ENCODE measurements around the gene DUSP22. TPM values are rescaled to one million over a fixed set of nuclear protein-coding genes. Genes with fewer than 3 reads are reported as not detected.

The DUSP22 gene
- total and polyA plus RNA-seq, 2 experiments from 2014 or later: 24.2 to 26.3 TPM

DNA sequence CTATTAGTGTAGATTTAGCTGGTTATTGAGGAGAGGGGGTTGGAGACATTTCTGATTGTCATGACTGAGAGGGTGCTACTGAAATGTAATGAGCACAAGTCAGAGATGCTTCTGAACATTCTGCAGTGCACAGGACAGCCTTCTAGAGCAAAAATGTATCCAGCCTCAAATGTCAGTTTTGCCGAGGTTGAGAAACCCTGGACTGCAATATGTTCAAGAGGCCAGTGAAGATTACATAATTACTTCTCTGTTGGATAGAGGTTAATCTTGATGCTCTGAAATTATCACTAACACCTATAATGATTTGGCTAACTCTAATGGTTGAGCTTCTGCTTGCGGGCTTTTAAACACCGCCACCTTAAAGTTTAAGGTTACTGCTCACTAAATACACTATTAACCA, 3.4 kb upstream of the DUSP22 start:
- Histone ChIP-seq H3K36me3 (replicated peaks; ENCODE audit: insufficient read depth, low read depth) (no peaks in the 10 kb centered on the region), H2AFZ (no peak overlapping the region), H3K27me3 (no peaks in the 10 kb centered on the region), H3K9me3 (ENCODE audit: low read depth) (no peaks in the 10 kb centered on the region), H3K27ac (no peak overlapping the region), H4K20me1 (ENCODE audit: insufficient read depth, poor library complexity, severe bottlenecking) (no peaks in the 10 kb centered on the region), H3K79me2 (peaks cover 2% of the 10 kb centered on the region), H3K4me2 (no peak overlapping the region), H3K4me3 (no peak overlapping the region), H3K4me1 (ENCODE audit: insufficient read depth) (no peaks in the 10 kb centered on the region), H3K9me2 (replicated peaks; ENCODE audit: insufficient read depth) (no peaks in the 10 kb centered on the region)
- WGBS (ENCODE audit: low lambda C conversion rate, missing lambda C conversion rate): 83% methylated on average over 3 of the region's 3 CpGs
- TF ChIP-seq, protein P1, sequence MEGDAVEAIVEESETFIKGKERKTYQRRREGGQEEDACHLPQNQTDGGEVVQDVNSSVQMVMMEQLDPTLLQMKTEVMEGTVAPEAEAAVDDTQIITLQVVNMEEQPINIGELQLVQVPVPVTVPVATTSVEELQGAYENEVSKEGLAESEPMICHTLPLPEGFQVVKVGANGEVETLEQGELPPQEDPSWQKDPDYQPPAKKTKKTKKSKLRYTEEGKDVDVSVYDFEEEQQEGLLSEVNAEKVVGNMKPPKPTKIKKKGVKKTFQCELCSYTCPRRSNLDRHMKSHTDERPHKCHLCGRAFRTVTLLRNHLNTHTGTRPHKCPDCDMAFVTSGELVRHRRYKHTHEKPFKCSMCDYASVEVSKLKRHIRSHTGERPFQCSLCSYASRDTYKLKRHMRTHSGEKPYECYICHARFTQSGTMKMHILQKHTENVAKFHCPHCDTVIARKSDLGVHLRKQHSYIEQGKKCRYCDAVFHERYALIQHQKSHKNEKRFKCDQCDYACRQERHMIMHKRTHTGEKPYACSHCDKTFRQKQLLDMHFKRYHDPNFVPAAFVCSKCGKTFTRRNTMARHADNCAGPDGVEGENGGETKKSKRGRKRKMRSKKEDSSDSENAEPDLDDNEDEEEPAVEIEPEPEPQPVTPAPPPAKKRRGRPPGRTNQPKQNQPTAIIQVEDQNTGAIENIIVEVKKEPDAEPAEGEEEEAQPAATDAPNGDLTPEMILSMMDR (IDR thresholded peaks at IDR 0.05; ENCODE audit: poor library complexity): no peak
- TF ChIP-seq EZH2 (IDR thresholded peaks at IDR 0.05; ENCODE audit: borderline replicate concordance) (no peak), EZH2phosphoT487 (IDR thresholded peaks at IDR 0.05; ENCODE audit: low read depth, severe bottlenecking, unreplicated experiment) (no peak)
- no peak for DNase-seq (ENCODE audit: low spot score)

DNA sequence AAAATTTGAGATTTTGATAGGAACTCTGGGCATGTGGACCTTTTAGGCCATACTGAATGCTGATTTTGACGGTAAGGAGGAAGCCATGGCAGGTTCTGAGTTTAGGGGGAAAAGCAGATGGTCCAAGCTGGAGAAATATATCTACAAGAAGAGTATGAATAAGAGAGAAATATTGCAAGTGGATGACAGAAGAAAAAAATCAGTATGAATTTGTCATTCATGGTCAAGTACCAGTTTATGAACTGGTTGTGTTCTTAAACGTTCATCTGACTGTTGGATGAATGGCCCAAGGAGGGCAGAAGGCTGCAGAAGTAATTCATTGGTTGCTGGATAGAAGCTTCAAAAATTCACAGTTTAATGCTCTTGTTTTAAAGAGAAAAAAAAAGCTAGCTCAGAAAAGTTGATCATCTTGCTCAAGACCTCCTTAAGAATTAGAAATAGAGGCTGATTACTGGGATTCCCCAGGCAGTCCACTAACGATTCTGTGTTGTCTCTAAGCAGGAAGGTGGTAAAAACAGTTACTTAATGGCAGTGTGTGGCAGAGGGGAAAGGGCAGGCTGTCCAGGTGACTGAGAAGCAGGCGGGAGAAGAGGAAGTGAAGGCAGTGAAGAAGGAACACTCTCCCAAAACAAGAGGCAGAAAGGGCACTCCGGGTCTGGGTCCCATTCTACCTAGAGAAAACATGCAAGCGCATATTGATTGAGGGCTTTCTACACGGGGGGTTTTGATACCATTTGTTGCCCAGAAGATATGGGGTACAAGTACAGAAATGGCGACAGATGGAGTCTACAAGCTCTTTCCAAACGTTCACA, 2.0 kb upstream of the DUSP22 start:
- WGBS (ENCODE audit: low lambda C conversion rate, missing lambda C conversion rate): 75% methylated on average over 9 of the region's 9 CpGs
- H3K27me3 ChIP-seq: no peaks in the 10 kb centered on the region
- H3K9me2 ChIP-seq (replicated peaks; ENCODE audit: insufficient read depth): no peaks in the 10 kb centered on the region
- no peak for TF ChIP-seq EZH2phosphoT487 (IDR thresholded peaks at IDR 0.05; ENCODE audit: low read depth, severe bottlenecking, unreplicated experiment)
- TF ChIP-seq, protein P1 (IDR thresholded peaks at IDR 0.05; ENCODE audit: poor library complexity): no peak
- TF ChIP-seq EZH2 (IDR thresholded peaks at IDR 0.05; ENCODE audit: borderline replicate concordance): no peak
- no peak overlapping the region for H3K27ac ChIP-seq
- H3K4me1 ChIP-seq (ENCODE audit: insufficient read depth): no peaks in the 10 kb centered on the region
- peaks cover 16% of the 10 kb centered on the region for H3K79me2 ChIP-seq
- DNase-seq (ENCODE audit: low spot score): no peak
- no peak overlapping the region for H3K4me2 ChIP-seq
- H2AFZ ChIP-seq: no peak overlapping the region
- H3K4me3 ChIP-seq: no peak overlapping the region
- H3K36me3 ChIP-seq (replicated peaks; ENCODE audit: insufficient read depth, low read depth): no peaks in the 10 kb centered on the region
- H4K20me1 ChIP-seq (ENCODE audit: insufficient read depth, poor library complexity, severe bottlenecking): no peaks in the 10 kb centered on the region
- no peaks in the 10 kb centered on the region for H3K9me3 ChIP-seq (ENCODE audit: low read depth)

DNA sequence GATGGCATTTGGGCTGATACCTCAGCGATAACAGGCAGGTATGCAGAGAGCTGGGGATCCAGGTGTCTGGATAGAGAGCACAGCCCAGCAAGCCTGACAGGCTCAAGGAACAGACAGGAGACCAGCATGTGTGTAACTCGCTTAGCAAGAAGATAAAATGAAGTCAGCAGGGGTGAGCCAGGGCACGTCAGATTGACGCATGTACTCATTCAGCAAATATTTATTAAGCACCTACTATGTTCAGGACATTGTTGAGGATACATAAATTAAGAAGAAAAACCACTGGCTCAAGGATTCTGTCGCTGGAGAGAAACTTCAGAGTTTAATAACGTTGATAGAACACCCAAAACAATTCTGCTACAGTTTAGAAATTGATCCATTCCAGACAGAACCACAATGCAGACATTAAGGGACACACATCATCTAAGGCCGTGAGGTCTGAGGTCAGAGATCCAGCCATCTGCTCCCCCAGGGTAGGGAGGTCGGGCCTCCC, 1.0 kb upstream of the DUSP22 start:
- peak; percentile 57 for DNase-seq (ENCODE audit: low spot score)
- peak overlapping the region; percentile 75 for H2AFZ ChIP-seq
- peak overlapping the region; percentile 87 for H3K4me3 ChIP-seq
- no peaks in the 10 kb centered on the region for H3K9me3 ChIP-seq (ENCODE audit: low read depth)
- no peaks in the 10 kb centered on the region for H3K4me1 ChIP-seq (ENCODE audit: insufficient read depth)
- no peaks in the 10 kb centered on the region for H3K36me3 ChIP-seq (replicated peaks; ENCODE audit: insufficient read depth, low read depth)
- peaks cover 24% of the 10 kb centered on the region for H3K79me2 ChIP-seq
- no peaks in the 10 kb centered on the region for H3K9me2 ChIP-seq (replicated peaks; ENCODE audit: insufficient read depth)
- 41% methylated on average over 8 of the region's 8 CpGs for WGBS (ENCODE audit: low lambda C conversion rate, missing lambda C conversion rate)
- peak overlapping the region; percentile 85 for H3K4me2 ChIP-seq
- no peaks in the 10 kb centered on the region for H3K27me3 ChIP-seq
- peak overlapping the region; percentile 96 for H3K27ac ChIP-seq
- TF ChIP-seq EZH2phosphoT487 (IDR thresholded peaks at IDR 0.05; ENCODE audit: low read depth, severe bottlenecking, unreplicated experiment): no peak
- TF ChIP-seq, protein P1 (IDR thresholded peaks at IDR 0.05; ENCODE audit: poor library complexity): no peak
- no peak for TF ChIP-seq EZH2 (IDR thresholded peaks at IDR 0.05; ENCODE audit: borderline replicate concordance)
- H4K20me1 ChIP-seq (ENCODE audit: insufficient read depth, poor library complexity, severe bottlenecking): no peaks in the 10 kb centered on the region

Data from hepatocyte (in vitro differentiated cells).